LNCaP clone FGC (cell line): ENCODE data around the gene FOXL3.

Experiments
- DNase-seq: peaks from one replicate; pipeline ENCODE4 v3.0.0-alpha.2; 2011; ENCODE audit warnings: low read depth
- H3K4me3 ChIP-seq: 2 replicates; pipeline ENCODE4 v1.5.1; 2011; ENCODE audit warnings: mild to moderate bottlenecking, low read depth, low read length, control low read depth
- TF ChIP-seq, protein P1 (sequence below): IDR thresholded peaks from 2 replicates; pipeline ENCODE4 v1.5.1; 2012; ENCODE audit warnings: mild to moderate bottlenecking; ENCODE audit not compliant: control insufficient read depth, insufficient read depth; ENCODE audit errors: extremely low read depth

Gene FOXL3

DNA sequence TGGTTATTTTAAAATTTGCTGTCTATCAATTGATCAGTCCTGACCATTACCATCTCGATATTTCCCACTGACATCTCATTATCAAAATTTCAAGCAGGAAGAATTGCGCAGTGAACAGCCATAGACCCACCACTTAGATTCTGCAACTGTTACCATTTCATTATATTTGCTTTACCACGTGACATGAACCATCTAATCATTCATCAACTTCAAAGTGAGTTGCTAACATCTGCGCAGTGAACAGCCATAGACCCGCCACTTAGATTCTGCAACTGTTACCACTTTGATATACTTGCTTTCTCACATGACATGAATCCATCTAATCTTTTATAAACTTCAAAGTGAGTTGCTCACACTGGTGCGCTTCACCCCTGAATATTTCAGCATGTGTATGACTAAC lies 22.5 kb downstream of the FOXL3 start:
- TF ChIP-seq, protein P1, sequence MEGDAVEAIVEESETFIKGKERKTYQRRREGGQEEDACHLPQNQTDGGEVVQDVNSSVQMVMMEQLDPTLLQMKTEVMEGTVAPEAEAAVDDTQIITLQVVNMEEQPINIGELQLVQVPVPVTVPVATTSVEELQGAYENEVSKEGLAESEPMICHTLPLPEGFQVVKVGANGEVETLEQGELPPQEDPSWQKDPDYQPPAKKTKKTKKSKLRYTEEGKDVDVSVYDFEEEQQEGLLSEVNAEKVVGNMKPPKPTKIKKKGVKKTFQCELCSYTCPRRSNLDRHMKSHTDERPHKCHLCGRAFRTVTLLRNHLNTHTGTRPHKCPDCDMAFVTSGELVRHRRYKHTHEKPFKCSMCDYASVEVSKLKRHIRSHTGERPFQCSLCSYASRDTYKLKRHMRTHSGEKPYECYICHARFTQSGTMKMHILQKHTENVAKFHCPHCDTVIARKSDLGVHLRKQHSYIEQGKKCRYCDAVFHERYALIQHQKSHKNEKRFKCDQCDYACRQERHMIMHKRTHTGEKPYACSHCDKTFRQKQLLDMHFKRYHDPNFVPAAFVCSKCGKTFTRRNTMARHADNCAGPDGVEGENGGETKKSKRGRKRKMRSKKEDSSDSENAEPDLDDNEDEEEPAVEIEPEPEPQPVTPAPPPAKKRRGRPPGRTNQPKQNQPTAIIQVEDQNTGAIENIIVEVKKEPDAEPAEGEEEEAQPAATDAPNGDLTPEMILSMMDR: no peak
- H3K4me3 ChIP-seq: no peak overlapping the region
- no peak for DNase-seq

- TF ChIP-seq, protein P1: no peak
- DNase-seq: no peak
These were observed 24.9 kb downstream of the FOXL3 start for GRCh38 chr7:314853-315252.

GRCh38 chr7:315516-316265 lies 25.7 kb downstream of the FOXL3 start:
- TF ChIP-seq, protein P1: no peak
- no peak overlapping the region for H3K4me3 ChIP-seq
- no peak for DNase-seq

More at GRCh38 chr7:314853-315252, 24.9 kb downstream of the FOXL3 start:
- no peak overlapping the region for H3K4me3 ChIP-seq

DNA sequence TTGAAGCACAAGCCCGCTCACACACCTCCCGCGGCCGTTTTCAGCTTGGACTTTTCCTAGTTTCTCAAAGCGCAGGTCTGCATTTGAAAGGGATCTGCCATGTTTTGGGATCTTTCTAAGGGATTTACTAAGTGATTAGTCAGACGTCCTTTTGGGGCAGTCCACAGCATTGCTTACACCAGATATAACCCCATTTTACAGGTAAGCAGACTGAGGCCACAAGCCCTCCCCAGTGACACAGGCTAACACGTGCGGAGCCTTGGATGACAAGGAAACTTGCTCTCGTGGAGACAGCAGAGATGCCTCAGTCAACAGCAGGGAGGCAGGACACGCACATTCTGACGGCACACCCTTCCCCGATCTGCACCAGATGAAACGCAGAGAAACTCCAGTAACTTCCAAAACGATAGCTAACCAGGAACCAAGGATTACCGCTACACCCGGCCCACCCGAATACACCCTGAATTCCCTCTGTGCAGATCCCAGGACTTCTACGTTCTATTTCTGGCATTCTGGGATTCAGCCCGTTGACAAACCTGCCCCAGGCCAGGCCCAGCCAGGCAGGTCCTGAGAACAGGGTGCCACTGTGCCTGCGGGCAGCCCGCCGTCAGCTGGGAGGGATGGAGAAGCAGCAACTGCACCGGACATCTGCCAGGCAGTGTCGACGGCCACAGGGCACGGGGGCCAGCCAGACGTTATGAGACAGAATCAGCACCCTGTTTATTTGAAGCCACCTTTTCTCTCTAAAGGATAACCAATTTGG lies 27.9 kb downstream of the FOXL3 start:
- DNase-seq: no peak
- H3K4me3 ChIP-seq: no peak overlapping the region
- TF ChIP-seq, protein P1: no peak

DNA sequence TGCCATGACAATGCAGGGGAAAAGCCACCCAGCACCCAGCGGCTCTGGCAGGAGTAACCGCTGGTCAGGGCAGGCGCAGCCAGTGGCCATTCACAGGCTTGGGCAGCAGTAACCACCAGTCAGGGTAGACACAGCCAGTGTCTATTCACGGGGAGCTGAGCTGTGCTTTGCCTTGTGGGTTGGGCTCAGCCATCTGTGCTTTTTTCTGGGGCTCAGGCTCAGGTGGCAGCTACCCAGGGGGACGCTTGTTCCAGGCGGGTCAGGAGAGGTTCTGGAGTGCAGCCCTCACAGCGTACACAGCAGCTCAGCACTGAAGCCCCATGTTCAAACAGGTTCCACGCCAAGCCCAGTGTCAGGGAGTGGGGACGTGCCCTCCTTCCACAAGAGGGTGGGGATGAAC lies 28.5 kb downstream of the FOXL3 start:
- H3K4me3 ChIP-seq: no peak overlapping the region
- no peak for DNase-seq
- TF ChIP-seq, protein P1: no peak

GRCh38 chr7:318878-319661 lies 29.1 kb downstream of the FOXL3 start:
- DNase-seq: peak; percentile 25
- TF ChIP-seq, protein P1: no peak
- no peak overlapping the region for H3K4me3 ChIP-seq
